Transverse colon (tissue), 4 donors: Measurements from ENCODE around the gene IL36G.
A peak's percentile ranks its signal among the peaks of the same experiment; 100 is the strongest.

ENCODE experiments used
- CTCF ChIP-seq, 5 experiments: fragments of 200-600 bp in 3 of 5; fragments of 450-650 bp in 2 of 5; sonication (generic) in 3 of 5; IDR thresholded peaks; 1 replicate in 2 of 5; 2 replicates in 3 of 5; pipeline ENCODE4 v1.5.1; 2016 to 2017; ENCODE audit warnings: antibody characterized with exemption in 5 of 5, inconsistent platforms in 3 of 5, mild to moderate bottlenecking in 2 of 5, moderate library complexity in 1 of 5
- EP300 ChIP-seq: sonication (generic); formaldehyde crosslinking; IDR thresholded peaks from one replicate; pipeline ENCODE4 v1.6.1; 2017; ENCODE audit warnings: antibody characterized with exemption, low read depth
- POLR2A ChIP-seq: fragments of 450-650 bp; IDR thresholded peaks from one replicate; pipeline ENCODE4 v1.6.1; 2016; ENCODE audit warnings: antibody characterized with exemption, mild to moderate bottlenecking, moderate library complexity
- POLR2AphosphoS5 ChIP-seq, 3 donors: sonication (generic); formaldehyde crosslinking; IDR thresholded peaks; one replicate each; pipeline ENCODE4 v1.6.1; 2016; ENCODE audit warnings: antibody characterized with exemption in 3 of 3

GRCh38 chr2:112958428-112959108, 19.2 kb upstream of the IL36G start:
- TF ChIP-seq CTCF (IDR thresholded peaks at IDR 0.05) (peak; percentile 58 to 80 (median 68)), POLR2A (no peak), POLR2AphosphoS5 (IDR thresholded peaks at IDR 0.05) (no peak), EP300 (no peak)
